Gastrocnemius medialis (tissue), 4 donors: ENCODE measurements around the gene SLC6A14.

Source experiments
- CTCF ChIP-seq, 5 experiments: fragments of 450-650 bp in 3 of 5; fragments of 200-600 bp in 2 of 5; sonication (generic) in 2 of 5; IDR thresholded peaks in 4 of 5; conservative IDR thresholded peaks in 1 of 5; 1 replicate in 4 of 5; 2 replicates in 1 of 5; pipeline ENCODE4 v1.5.1; 2016 to 2019; ENCODE audit warnings: antibody characterized with exemption in 5 of 5, mild to moderate bottlenecking in 3 of 5, moderate library complexity in 3 of 5
- POLR2A ChIP-seq, 2 donors: fragments of 450-650 bp; IDR thresholded peaks; one replicate each; pipeline ENCODE4 v1.6.1; 2017; ENCODE audit warnings: antibody characterized with exemption in 2 of 2, mild to moderate bottlenecking in 2 of 2, moderate library complexity in 2 of 2

DNA sequence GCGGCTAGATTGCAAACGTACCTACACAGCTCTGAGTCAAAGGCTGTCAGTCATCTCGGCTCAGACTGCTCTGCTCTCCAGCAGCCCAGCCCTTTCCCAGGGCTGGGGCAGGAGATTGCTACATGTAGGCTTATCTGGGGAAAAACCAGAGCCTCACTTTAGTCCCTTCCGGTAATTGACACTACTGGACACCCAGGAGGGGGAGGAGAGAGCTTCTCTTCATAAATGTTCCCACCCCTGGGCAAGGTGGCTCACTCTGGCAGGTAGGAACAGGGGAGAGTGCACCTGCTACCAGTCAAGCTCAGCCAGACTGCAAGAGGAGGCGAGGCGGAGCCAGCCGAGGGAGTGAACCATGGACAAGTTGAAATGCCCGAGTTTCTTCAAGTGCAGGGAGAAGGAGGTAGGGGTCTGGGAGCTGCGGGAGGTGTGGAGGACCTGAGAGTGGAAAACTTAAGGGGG, at the start of gene SLC6A14:
- no peak for TF ChIP-seq POLR2A (IDR thresholded peaks at IDR 0.05)
- no peak for TF ChIP-seq CTCF (IDR thresholded peaks at IDR 0.05 in 4 of 5, conservative IDR thresholded peaks at IDR 0.05 in 1 of 5)
